B cell (primary cell): ENCODE results near the gene PODXL. TPM values are rescaled to one million over a fixed set of nuclear protein-coding genes. Genes with fewer than 3 reads are reported as not detected.

Experiments used
- ATAC-seq: fragments of 200-7000 bp; cut with Tn5 transposase; one replicate; pipeline ENCODE4 v1.10.0; 2021; ENCODE audit warnings: low read depth, mild to moderate bottlenecking, moderate number of reproducible peaks, moderate library complexity
- CTCF ChIA-PET: fragments of 350-600 bp; sonication (Branson Sonifier 250); formaldehyde crosslinking; loops from one replicate; lab custom pipeline; 2021; ENCODE audit warnings: antibody characterized with exemption, inconsistent platforms; lab: Charles Lee
- POLR2A ChIA-PET: fragments of 350-600 bp; sonication (Branson Sonifier 250); formaldehyde crosslinking; loops from one replicate; lab custom pipeline; 2021; ENCODE audit warnings: antibody characterized with exemption; lab: Charles Lee
- DNase-seq: peaks from one replicate; pipeline ENCODE4 v3.0.0; 2013
- H2AFZ ChIP-seq: 2 replicates; pipeline ENCODE4 v1.6.1; 2012; ENCODE audit warnings: mild to moderate bottlenecking, low read depth, low read length; ENCODE audit not compliant: insufficient read depth, poor library complexity, severe bottlenecking
- H3K27ac ChIP-seq, 2 donors: 1 replicate in 1 of 2; 2 replicates in 1 of 2; pipeline ENCODE4 v1.5.1; 2012 to 2013; ENCODE audit warnings: low read length in 2 of 2, mild to moderate bottlenecking in 2 of 2, moderate library complexity in 1 of 2
- H3K27me3 ChIP-seq, 4 experiments: fragments of 200-600 bp in 1 of 4; sonication (generic) in 1 of 4; replicated peaks in 1 of 4; 1 replicate in 2 of 4; 2 replicates in 2 of 4; pipeline versions ENCODE4 v1.6.1 to v1.7.0; 2013 to 2016; ENCODE audit warnings: low read length in 3 of 4, mild to moderate bottlenecking in 2 of 4, mixed read lengths in 1 of 4, moderate library complexity in 1 of 4; ENCODE audit not compliant: insufficient read depth in 4 of 4, control insufficient read depth in 3 of 4; ENCODE audit errors: control extremely low read depth in 1 of 4
- H3K36me3 ChIP-seq, 2 experiments: replicated peaks in 1 of 2; 1 replicate in 1 of 2; 2 replicates in 1 of 2; pipeline versions ENCODE4 v1.6.1 to v1.7.1; 2013; ENCODE audit warnings: low read length in 1 of 2; ENCODE audit not compliant: insufficient read depth in 2 of 2, control insufficient read depth in 1 of 2; ENCODE audit errors: control extremely low read depth in 1 of 2, extremely low read depth in 1 of 2
- H3K4me1 ChIP-seq, 2 donors: fragments of 200-600 bp in 1 of 2; sonication (generic) in 1 of 2; 1 replicate in 1 of 2; 2 replicates in 1 of 2; pipeline versions ENCODE4 v1.5.1 to v1.6.1; 2013 to 2017; ENCODE audit warnings: low read length in 2 of 2; ENCODE audit not compliant: control insufficient read depth in 2 of 2, insufficient read depth in 2 of 2
- H3K4me2 ChIP-seq: replicated peaks from 2 replicates; pipeline ENCODE3; 2012; ENCODE audit warnings: mild to moderate bottlenecking, low read depth, low read length; ENCODE audit not compliant: poor library complexity, severe bottlenecking
- H3K4me3 ChIP-seq, 5 experiments: fragments of 200-600 bp in 1 of 5; sonication (generic) in 1 of 5; 1 replicate in 3 of 5; 2 replicates in 2 of 5; pipeline versions ENCODE4 v1.5.1 to v1.7.0; 2011 to 2016; ENCODE audit warnings: low read length in 4 of 5, mild to moderate bottlenecking in 4 of 5, low read depth in 2 of 5, control low read depth in 1 of 5, moderate library complexity in 1 of 5; ENCODE audit not compliant: insufficient read depth in 1 of 5; ENCODE audit errors: control extremely low read depth in 1 of 5, extremely low read depth in 1 of 5
- H3K79me2 ChIP-seq: fragments of 200-600 bp; sonication (generic); one replicate; pipeline ENCODE4 v1.6.0; 2016; ENCODE audit warnings: low read length; ENCODE audit not compliant: control insufficient read depth, insufficient read depth
- H3K9ac ChIP-seq: fragments of 200-600 bp; sonication (generic); 2 replicates; pipeline ENCODE4 v1.6.1; 2017; ENCODE audit warnings: mild to moderate bottlenecking, low read length, moderate library complexity
- H3K9me3 ChIP-seq, 3 donors: one replicate each; pipeline versions ENCODE4 v1.6.1 to v1.7.1; 2013; ENCODE audit warnings: low read length in 2 of 3; ENCODE audit not compliant: control insufficient read depth in 2 of 3, insufficient read depth in 1 of 3; ENCODE audit errors: control extremely low read depth in 1 of 3
- H4K20me1 ChIP-seq: 2 replicates; pipeline ENCODE4 v1.6.0; 2012; ENCODE audit warnings: mild to moderate bottlenecking, low read length; ENCODE audit not compliant: insufficient read depth, control insufficient read depth, poor library complexity, severe bottlenecking
- H3K27ac Mint-ChIP-seq: one replicate; pipeline ENCODE4 v1.8.0; 2021; ENCODE audit warnings: mixed read lengths
- H3K27me3 Mint-ChIP-seq: one replicate; pipeline ENCODE4 v1.8.0; 2021; ENCODE audit warnings: mixed read lengths
- H3K4me1 Mint-ChIP-seq: one replicate; pipeline ENCODE4 v1.8.0; 2021; ENCODE audit warnings: mixed read lengths
- H3K4me3 Mint-ChIP-seq: one replicate; pipeline ENCODE4 v1.8.0; 2021; ENCODE audit warnings: mixed read lengths
- H3K9me3 Mint-ChIP-seq: one replicate; pipeline ENCODE4 v1.8.0; 2022; ENCODE audit warnings: mixed read lengths; ENCODE audit not compliant: insufficient read depth
- CTCF ChIP-seq: fragments of 200-600 bp; IDR thresholded peaks from one replicate; pipeline ENCODE4 v1.8.0; 2022; ENCODE audit warnings: antibody characterized with exemption, mild to moderate bottlenecking
- EZH2 ChIP-seq: IDR thresholded peaks from 2 replicates; pipeline ENCODE4 v1.6.1; 2012; ENCODE audit warnings: borderline replicate concordance, low read depth, mild to moderate bottlenecking, moderate library complexity, low read length; ENCODE audit not compliant: insufficient read depth, poor library complexity, severe bottlenecking
- WGBS: methylation state at CpG from one replicate; pipeline ENCODE4 v1.1.5; 2013; ENCODE audit warnings: missing lambda C conversion rate; ENCODE audit not compliant: insufficient coverage; 5-methylcytosine and 5-hydroxymethylcytosine counted together
- intact Hi-C: fragments of 100-400 bp; cut with micrococcal nuclease; formaldehyde crosslinking; loops from one replicate; pipeline ENCODE4 v1.10.0; 2022
- polyA plus RNA-seq: library from polyadenylated mRNA; depleted of rRNA; stranded (reverse); fragments of >200 nt; gene quantifications from 2 replicates; pipeline ENCODE4 v1.2.3, GENCODE V29; 2012
- total RNA-seq, 2 donors: library from RNA; stranded (reverse); fragments of 120-200 nt in 1 of 2; gene quantifications; 1 replicate in 1 of 2; 2 replicates in 1 of 2; pipeline versions ENCODE4 v1.2.3 to v1.2.4, GENCODE V29; 2013 to 2022

PODXL gene
- total and polyA plus RNA-seq, 2 donors (not counting 1 experiment from before 2014, with no cell fraction given) = 1.5 to 5.8 TPM

GRCh38 chr7:131603932-131604331, 47.5 kb upstream of the PODXL start:
- Mint-ChIP-seq H3K27ac (no peak overlapping the region), H3K4me1 (no peaks in the 10 kb centered on the region), H3K27me3 (peaks cover 36% of the 10 kb centered on the region), H3K9me3 (no peaks in the 10 kb centered on the region), H3K4me3 (no peak overlapping the region)
- H3K9ac ChIP-seq = no peak overlapping the region
- no peaks in the 10 kb centered on the region for H3K4me1 ChIP-seq
- no peak overlapping the region for H3K4me3 ChIP-seq
- TF ChIP-seq CTCF (no peak), EZH2 (no peak)
- peaks cover 0 to 7% (median 0%) of the 10 kb centered on the region in 4 experiments for H3K27me3 ChIP-seq
- H4K20me1 ChIP-seq = no peaks in the 10 kb centered on the region
- intact Hi-C loops = no loop called here
- ATAC-seq (no peak), DNase-seq (no peak)
- H3K36me3 ChIP-seq = no peaks in the 10 kb centered on the region
- H3K79me2 ChIP-seq = no peaks in the 10 kb centered on the region
- WGBS = 95% methylated on average over 2 of the region's 2 CpGs
- no peak overlapping the region for H3K27ac ChIP-seq
- H2AFZ ChIP-seq = no peak overlapping the region
- POLR2A ChIA-PET = interaction anchor here (0.6 kb wide), 1 partner anchor 21 kb away, joined by 6 read pairs; no protein-coding TSS in a partner anchor
- H3K9me3 ChIP-seq = peaks cover 0 to 3% (median 0%) of the 10 kb centered on the region in 3 donors
- CTCF ChIA-PET = interaction anchor here (0.6 kb wide), 1 partner anchor 535 kb away, joined by 3 read pairs; no protein-coding TSS in a partner anchor
- no peak overlapping the region for H3K4me2 ChIP-seq

GRCh38 chr7:131602994-131603372, 46.6 kb upstream of the PODXL start:
- TF ChIP-seq CTCF (no peak), EZH2 (no peak)
- no peak overlapping the region for H3K4me3 ChIP-seq
- CTCF ChIA-PET = no interaction called here
- intact Hi-C loops = no loop called here
- DNase-seq (no peak), ATAC-seq (no peak)
- H3K27me3 ChIP-seq = peaks cover 0 to 7% (median 0%) of the 10 kb centered on the region in 4 experiments
- H3K4me3 Mint-ChIP-seq = no peak overlapping the region
- peaks cover 0 to 3% (median 0%) of the 10 kb centered on the region in 3 donors for H3K9me3 ChIP-seq
- H3K4me2 ChIP-seq = no peak overlapping the region
- no peak overlapping the region for H2AFZ ChIP-seq
- H3K4me1 Mint-ChIP-seq = no peaks in the 10 kb centered on the region
- H3K27ac ChIP-seq = no peak overlapping the region
- H3K9ac ChIP-seq = no peak overlapping the region
- no peaks in the 10 kb centered on the region for H3K36me3 ChIP-seq
- no peak overlapping the region for H3K27ac Mint-ChIP-seq
- H4K20me1 ChIP-seq = no peaks in the 10 kb centered on the region
- POLR2A ChIA-PET = no interaction called here
- H3K4me1 ChIP-seq = no peaks in the 10 kb centered on the region
- no peaks in the 10 kb centered on the region for H3K79me2 ChIP-seq
- H3K27me3 Mint-ChIP-seq = peaks cover 37% of the 10 kb centered on the region
- 84% methylated on average over 5 of the region's 5 CpGs for WGBS
- H3K9me3 Mint-ChIP-seq = no peaks in the 10 kb centered on the region
